Measurements from ENCODE around the gene RNF25.
"Not testable (repeated sequence)": the region's sequence is repeated elsewhere in the genome, so short reads cannot be mapped to it uniquely, and the experiment has no call there.

Gene RNF25

DNA sequence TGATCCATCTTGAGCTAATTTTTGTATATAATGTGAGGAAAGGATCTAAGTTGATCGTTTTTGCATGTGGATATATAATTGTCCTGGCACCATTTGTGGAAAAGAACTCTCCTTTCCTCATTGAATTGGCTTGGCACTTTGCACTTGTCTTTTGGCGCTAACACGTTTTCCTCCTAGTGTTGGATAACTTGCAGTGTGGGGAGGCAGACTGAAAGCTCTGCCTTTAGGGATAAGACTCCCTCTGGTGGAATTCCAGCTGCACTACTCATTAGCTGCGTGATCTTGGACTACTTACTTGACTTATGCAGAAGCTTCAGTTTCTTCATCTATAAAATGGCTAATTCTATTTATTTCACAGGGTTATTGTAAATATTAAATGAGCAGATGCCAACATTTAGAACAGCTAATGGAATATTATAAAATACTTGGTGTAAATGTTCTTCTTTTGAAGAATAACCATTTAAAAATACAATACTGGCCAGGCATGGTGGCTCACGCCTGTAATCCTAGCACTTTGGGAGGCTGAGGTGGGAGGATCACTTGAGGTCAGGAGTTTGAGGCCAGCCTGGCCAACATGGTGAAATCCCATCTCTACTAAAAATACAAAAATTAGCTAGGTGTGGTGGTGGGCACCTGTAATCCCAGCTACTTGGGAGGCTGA, 15.7 kb upstream of the RNF25 start:
- not testable (repeated sequence) for H3K9me3 ChIP-seq (ENCODE audit: control insufficient read depth, low read length); H3K9ac ChIP-seq; H2AFZ ChIP-seq; H3K4me2 ChIP-seq (ENCODE audit: low read length); H3K27me3 ChIP-seq (ENCODE audit: control insufficient read depth, insufficient read depth, low read length); H3K36me3 ChIP-seq (ENCODE audit: control insufficient read depth, insufficient read depth, low read length); H3K4me3 ChIP-seq (ENCODE audit: low read depth, low read length); H3K4me1 ChIP-seq; H3K79me2 ChIP-seq; H3K27ac ChIP-seq
- peak; percentile 82 for TF ChIP-seq CTCF (IDR thresholded peaks at IDR 0.05)

- no peaks in the 10 kb centered on the region for H3K9me3 ChIP-seq (ENCODE audit: control insufficient read depth, low read length)
- no peaks in the 10 kb centered on the region for H3K36me3 ChIP-seq (ENCODE audit: control insufficient read depth, insufficient read depth, low read length)
- no peaks in the 10 kb centered on the region for H3K27me3 ChIP-seq (ENCODE audit: control insufficient read depth, insufficient read depth, low read length)
- no peaks in the 10 kb centered on the region for H3K79me2 ChIP-seq
- H3K27ac ChIP-seq, result no peak overlapping the region
- TF ChIP-seq CTCF (IDR thresholded peaks at IDR 0.05), result no peak
- H3K4me3 ChIP-seq (ENCODE audit: low read depth, low read length), result no peak overlapping the region
- H2AFZ ChIP-seq, result no peak overlapping the region
- H3K9ac ChIP-seq, result no peak overlapping the region
- H3K4me1 ChIP-seq, result no peaks in the 10 kb centered on the region
- no peak overlapping the region for H3K4me2 ChIP-seq (ENCODE audit: low read length)
These were observed 8.3 kb upstream of the RNF25 start for GRCh38 chr2:218680061-218680460.

DNA sequence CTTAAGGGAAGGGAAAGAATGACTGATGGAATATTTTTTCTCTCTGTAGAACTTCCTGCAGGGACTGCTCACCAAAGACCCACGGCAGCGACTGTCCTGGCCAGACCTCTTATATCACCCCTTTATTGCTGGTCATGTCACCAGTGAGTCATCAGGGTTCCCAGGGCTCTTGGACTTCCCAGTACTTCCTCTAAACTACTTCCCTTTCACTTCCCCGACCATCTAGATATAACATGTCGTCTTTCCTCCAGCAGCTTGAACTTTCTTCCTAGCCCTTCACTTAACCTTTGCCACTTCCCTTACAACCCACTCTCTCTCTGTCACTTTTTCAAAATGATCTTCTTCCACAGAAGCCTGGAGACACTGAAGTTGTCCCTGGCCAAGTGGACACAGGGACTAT, 7.3 kb upstream of the RNF25 start:
- no peak overlapping the region for H3K4me2 ChIP-seq (ENCODE audit: low read length)
- H3K4me3 ChIP-seq (ENCODE audit: low read depth, low read length), result no peak overlapping the region
- H3K27me3 ChIP-seq (ENCODE audit: control insufficient read depth, insufficient read depth, low read length), result no peaks in the 10 kb centered on the region
- no peaks in the 10 kb centered on the region for H3K79me2 ChIP-seq
- H3K9ac ChIP-seq, result no peak overlapping the region
- H3K9me3 ChIP-seq (ENCODE audit: control insufficient read depth, low read length), result no peaks in the 10 kb centered on the region
- H3K36me3 ChIP-seq (ENCODE audit: control insufficient read depth, insufficient read depth, low read length), result no peaks in the 10 kb centered on the region
- no peak overlapping the region for H2AFZ ChIP-seq
- no peak overlapping the region for H3K27ac ChIP-seq
- no peaks in the 10 kb centered on the region for H3K4me1 ChIP-seq
- no peak for TF ChIP-seq CTCF (IDR thresholded peaks at IDR 0.05)

DNA sequence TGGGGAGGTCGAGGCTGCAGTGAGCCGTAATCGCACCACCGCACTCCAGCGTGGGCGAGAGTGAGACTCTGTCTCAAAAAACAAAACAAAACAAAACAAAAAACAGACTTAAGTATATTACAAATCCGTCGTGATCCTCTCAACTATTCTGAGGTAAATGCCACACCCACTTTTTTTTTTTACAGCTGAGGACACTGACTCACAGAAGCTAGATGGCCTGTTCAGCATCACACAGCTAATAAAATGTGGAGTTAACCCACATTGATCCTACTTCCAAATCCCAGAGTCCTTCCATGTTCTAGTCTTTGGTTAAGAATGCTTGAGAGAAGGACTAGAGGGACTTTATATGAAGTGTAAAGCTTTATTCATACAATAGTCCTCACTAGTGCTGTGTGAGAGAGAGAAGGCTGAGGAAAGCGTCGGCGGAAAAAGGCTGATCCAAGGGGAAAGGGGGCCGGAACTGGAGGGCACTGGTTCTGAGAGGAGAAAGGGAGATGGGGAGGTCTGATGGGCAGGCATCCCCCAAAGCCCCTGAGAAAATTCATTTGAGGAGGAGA, 627 bp downstream of the RNF25 start:
- peak overlapping the region; percentile 86 for H3K27ac ChIP-seq
- peak overlapping the region; percentile 93 for H3K4me2 ChIP-seq (ENCODE audit: low read length)
- no peak for TF ChIP-seq CTCF (IDR thresholded peaks at IDR 0.05)
- H3K4me1 ChIP-seq, result peaks cover 2% of the 10 kb centered on the region
- peak overlapping the region; percentile 86 for H3K4me3 ChIP-seq (ENCODE audit: low read depth, low read length)
- no peaks in the 10 kb centered on the region for H3K9me3 ChIP-seq (ENCODE audit: control insufficient read depth, low read length)
- H3K79me2 ChIP-seq, result peaks cover 7% of the 10 kb centered on the region
- H3K27me3 ChIP-seq (ENCODE audit: control insufficient read depth, insufficient read depth, low read length), result no peaks in the 10 kb centered on the region
- H3K36me3 ChIP-seq (ENCODE audit: control insufficient read depth, insufficient read depth, low read length), result no peaks in the 10 kb centered on the region
- H3K9ac ChIP-seq, result peak overlapping the region; percentile 13
- peak overlapping the region; percentile 95 for H2AFZ ChIP-seq

- no peak overlapping the region for H3K9ac ChIP-seq
- H3K4me1 ChIP-seq, result no peaks in the 10 kb centered on the region
- no peaks in the 10 kb centered on the region for H3K79me2 ChIP-seq
- TF ChIP-seq CTCF (IDR thresholded peaks at IDR 0.05), result no peak
- H3K4me2 ChIP-seq (ENCODE audit: low read length), result no peak overlapping the region
- H3K4me3 ChIP-seq (ENCODE audit: low read depth, low read length), result no peak overlapping the region
- H2AFZ ChIP-seq, result no peak overlapping the region
- no peaks in the 10 kb centered on the region for H3K9me3 ChIP-seq (ENCODE audit: control insufficient read depth, low read length)
- H3K27me3 ChIP-seq (ENCODE audit: control insufficient read depth, insufficient read depth, low read length), result no peaks in the 10 kb centered on the region
- no peak overlapping the region for H3K27ac ChIP-seq
- H3K36me3 ChIP-seq (ENCODE audit: control insufficient read depth, insufficient read depth, low read length), result no peaks in the 10 kb centered on the region
These were observed 7.1 kb downstream of the RNF25 start for GRCh38 chr2:218664653-218665052.

All from parathyroid adenoma (tissue), 2 donors.